Body of pancreas (tissue), 4 donors: ENCODE data around the gene ABI3BP.

Experiments
- CTCF ChIP-seq, 7 experiments: fragments of 450-650 bp in 4 of 7; fragments of 200-600 bp in 3 of 7; sonication (generic) in 3 of 7; IDR thresholded peaks; one replicate each; pipeline ENCODE4 v1.5.1; 2016 to 2019; ENCODE audit warnings: antibody characterized with exemption in 7 of 7
- POLR2A ChIP-seq, 3 donors: fragments of 450-650 bp; IDR thresholded peaks; one replicate each; pipeline ENCODE4 v1.6.1; 2016; ENCODE audit warnings: antibody characterized with exemption in 3 of 3, mild to moderate bottlenecking in 2 of 3

GRCh38 chr3:100932491-100932890, 60.7 kb downstream of the ABI3BP start:
- TF ChIP-seq CTCF (IDR thresholded peaks at IDR 0.05) (no peak), POLR2A (IDR thresholded peaks at IDR 0.05) (no peak)
